Glomerular endothelial cell (primary cell): ENCODE data around the gene DTX3. TPM values are rescaled to one million over a fixed set of nuclear protein-coding genes. Genes with fewer than 3 reads are reported as not detected.
"Not testable (repeated sequence)": the region's sequence is repeated elsewhere in the genome, so short reads cannot be mapped to it uniquely, and the experiment has no call there.

ENCODE experiments used
- DNase-seq: peaks from one replicate; pipeline ENCODE4 v3.0.0-alpha.2; 2011; ENCODE audit warnings: low read depth, low spot score; ENCODE audit errors: extremely low read depth
- total RNA-seq: library from RNA; depleted of rRNA; stranded (reverse); fragments of >200 nt; gene quantifications from 2 replicates; pipeline ENCODE4 v1.2.3, GENCODE V29; 2015

Gene DTX3
- total RNA-seq, result 4.2 and 4.8 TPM in 2 replicates

- no peak for DNase-seq
Observed at GRCh38 chr12:57604454-57604991, at the start of gene DTX3. Gene DTX3 (plus strand): TSS chr12:57604824. CDS start chr12:57606518, 1,694 bp downstream.

- no peak for DNase-seq
Observed at GRCh38 chr12:57554897-57555296, 49.7 kb upstream of the DTX3 start.

- no peak for DNase-seq
Observed at GRCh38 chr12:57558864-57559263, 45.8 kb upstream of the DTX3 start.

- DNase-seq, result no peak
Observed at GRCh38 chr12:57560516-57560915, 44.1 kb upstream of the DTX3 start.

- not testable (repeated sequence) for DNase-seq
Observed at GRCh38 chr12:57561117-57561516, 43.5 kb upstream of the DTX3 start.

GRCh38 chr12:57563358-57563757, 41.3 kb upstream of the DTX3 start:
- DNase-seq, result no peak

- no peak for DNase-seq
Observed at GRCh38 chr12:57564178-57564740, 40.4 kb upstream of the DTX3 start.

GRCh38 chr12:57568838-57569237, 35.8 kb upstream of the DTX3 start:
- no peak for DNase-seq

GRCh38 chr12:57569858-57570257, 34.8 kb upstream of the DTX3 start:
- no peak for DNase-seq

- DNase-seq, result not testable (repeated sequence)
Observed at GRCh38 chr12:57570438-57570837, 34.2 kb upstream of the DTX3 start.

- DNase-seq, result no peak
Observed at GRCh38 chr12:57571926-57572762, 32.5 kb upstream of the DTX3 start.

- DNase-seq, result no peak
Observed at GRCh38 chr12:57574795-57575194, 29.8 kb upstream of the DTX3 start.

- no peak for DNase-seq
Observed at GRCh38 chr12:57575771-57576612, 28.6 kb upstream of the DTX3 start.

- DNase-seq, result no peak
Observed at GRCh38 chr12:57576613-57577160, 27.9 kb upstream of the DTX3 start.

- no peak for DNase-seq
Observed at GRCh38 chr12:57577981-57578758, 26.5 kb upstream of the DTX3 start.

- DNase-seq, result no peak
Observed at GRCh38 chr12:57579011-57579410, 25.6 kb upstream of the DTX3 start.

- no peak for DNase-seq
Observed at GRCh38 chr12:57579677-57580465, 24.8 kb upstream of the DTX3 start.

- no peak for DNase-seq
Observed at GRCh38 chr12:57580466-57580795, 24.2 kb upstream of the DTX3 start.

GRCh38 chr12:57581802-57582201, 22.8 kb upstream of the DTX3 start:
- no peak for DNase-seq
